SK-N-SH (cell line): ENCODE results near the gene ZNF3.

Experiments
- CTCF ChIP-seq: fragments of 200-600 bp; sonication (generic); IDR thresholded peaks from 2 replicates; pipeline ENCODE4 v1.6.1; 2017; ENCODE audit warnings: antibody characterized with exemption, mild to moderate bottlenecking, moderate library complexity
- FOXM1 ChIP-seq: IDR thresholded peaks from 2 replicates; pipeline ENCODE4 v1.4.0; 2012; ENCODE audit warnings: low read depth, mild to moderate bottlenecking
- IRF3 ChIP-seq: fragments of 150-350 bp; IDR thresholded peaks from 2 replicates; pipeline ENCODE4 v1.6.1; 2016; ENCODE audit warnings: mild to moderate bottlenecking, low read depth, low read length
- MAX ChIP-seq: IDR thresholded peaks from 2 replicates; pipeline ENCODE4 v1.4.0; 2012; ENCODE audit warnings: low read depth
- POLR2AphosphoS5 ChIP-seq: IDR thresholded peaks from 2 replicates; pipeline ENCODE4 v1.6.1; 2012; ENCODE audit warnings: low read depth, low read length

GRCh38 chr7:100093498-100093897 lies 12.0 kb upstream of the ZNF3 start:
- no peak for TF ChIP-seq POLR2AphosphoS5
- TF ChIP-seq FOXM1: no peak
- TF ChIP-seq CTCF: no peak
- TF ChIP-seq IRF3: no peak
- TF ChIP-seq MAX: no peak
